Nephron (organoid): ENCODE data around the gene EFNA5.
A peak's percentile ranks its signal among the peaks of the same experiment; 100 is the strongest.

ENCODE experiments used
- H3K27ac Mint-ChIP-seq, 3 experiments: 2 replicates each; pipeline ENCODE4 v1.8.0; 2020; ENCODE audit warnings: mixed read lengths in 3 of 3, mild to moderate bottlenecking in 2 of 3, moderate library complexity in 1 of 3
- H3K27me3 Mint-ChIP-seq: 2 replicates; pipeline ENCODE4 v1.8.0; 2021; ENCODE audit warnings: low read depth, mild to moderate bottlenecking, moderate library complexity, mixed read lengths
- H3K36me3 Mint-ChIP-seq: 2 replicates; pipeline ENCODE4 v1.8.0; 2020; ENCODE audit warnings: low read depth, mixed read lengths
- H3K4me1 Mint-ChIP-seq: 2 replicates; pipeline ENCODE4 v1.8.0; 2020; ENCODE audit warnings: mixed read lengths
- H3K4me3 Mint-ChIP-seq, 3 experiments: 2 replicates each; pipeline ENCODE4 v1.8.0; 2020; ENCODE audit warnings: mild to moderate bottlenecking in 3 of 3, mixed read lengths in 3 of 3, moderate library complexity in 2 of 3
- H3K9me3 Mint-ChIP-seq: 2 replicates; pipeline ENCODE4 v1.8.0; 2020; ENCODE audit warnings: mixed read lengths
- TF ChIP-seq, protein P1 (sequence below), 3 experiments: fragments of 200-600 bp; sonication (generic); IDR thresholded peaks; one replicate each; pipeline ENCODE4 v1.5.0; 2021; ENCODE audit warnings: antibody characterized with exemption in 3 of 3; ENCODE audit not compliant: unreplicated experiment in 3 of 3

The EFNA5 gene

DNA sequence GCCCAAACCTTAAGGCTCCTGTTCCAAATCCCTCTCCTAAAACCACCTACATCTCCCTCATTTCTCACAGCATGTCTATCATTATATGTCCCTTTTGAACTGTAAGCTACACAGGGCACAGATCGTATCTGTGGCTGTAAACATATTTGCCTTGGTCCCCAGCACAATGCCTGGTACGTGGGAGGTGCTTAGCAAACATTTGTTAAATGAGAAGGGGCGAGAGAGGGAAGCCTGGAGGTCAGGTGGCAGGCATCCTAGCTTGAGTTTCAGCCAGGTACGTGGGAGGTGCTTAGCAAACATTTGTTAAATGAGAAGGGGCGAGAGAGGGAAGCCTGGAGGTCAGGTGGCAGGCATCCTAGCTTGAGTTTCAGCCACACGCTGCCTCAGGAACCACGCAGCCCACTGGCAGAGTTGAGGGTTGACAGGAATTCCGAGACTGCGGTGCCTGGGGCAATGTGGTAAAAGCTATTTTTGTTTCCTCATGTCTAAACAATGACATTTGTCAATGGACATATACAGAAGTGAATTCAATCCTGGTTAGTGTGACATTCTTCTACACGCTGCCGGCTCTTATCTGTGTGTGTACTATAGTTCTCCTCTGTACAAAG lies 113.6 kb downstream of the EFNA5 start:
- peak overlapping the region in 2 of 3 experiments; percentile 6 to 78 for H3K27ac Mint-ChIP-seq

DNA sequence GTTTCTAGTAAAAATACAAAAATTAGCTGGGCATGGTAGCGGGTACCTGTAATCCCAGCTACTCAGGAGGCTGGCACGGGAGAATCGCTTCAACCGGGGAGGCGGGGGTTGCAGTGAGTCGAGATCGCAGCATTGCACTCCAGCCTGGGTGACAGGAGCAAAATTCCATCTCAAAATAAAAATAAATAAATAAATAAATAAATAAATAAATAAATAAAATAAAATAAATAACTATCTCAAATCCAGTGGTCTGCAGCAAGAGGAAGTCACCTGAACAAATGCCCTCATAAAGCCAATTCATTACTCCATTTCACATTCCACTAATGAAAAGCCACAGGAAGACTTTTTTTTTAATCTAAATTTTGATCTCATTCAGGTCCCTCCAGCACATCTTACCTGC lies 114.2 kb downstream of the EFNA5 start:
- H3K27ac Mint-ChIP-seq = peak overlapping the region in 1 of 3 experiments; percentile 78
- TF ChIP-seq, protein P1, sequence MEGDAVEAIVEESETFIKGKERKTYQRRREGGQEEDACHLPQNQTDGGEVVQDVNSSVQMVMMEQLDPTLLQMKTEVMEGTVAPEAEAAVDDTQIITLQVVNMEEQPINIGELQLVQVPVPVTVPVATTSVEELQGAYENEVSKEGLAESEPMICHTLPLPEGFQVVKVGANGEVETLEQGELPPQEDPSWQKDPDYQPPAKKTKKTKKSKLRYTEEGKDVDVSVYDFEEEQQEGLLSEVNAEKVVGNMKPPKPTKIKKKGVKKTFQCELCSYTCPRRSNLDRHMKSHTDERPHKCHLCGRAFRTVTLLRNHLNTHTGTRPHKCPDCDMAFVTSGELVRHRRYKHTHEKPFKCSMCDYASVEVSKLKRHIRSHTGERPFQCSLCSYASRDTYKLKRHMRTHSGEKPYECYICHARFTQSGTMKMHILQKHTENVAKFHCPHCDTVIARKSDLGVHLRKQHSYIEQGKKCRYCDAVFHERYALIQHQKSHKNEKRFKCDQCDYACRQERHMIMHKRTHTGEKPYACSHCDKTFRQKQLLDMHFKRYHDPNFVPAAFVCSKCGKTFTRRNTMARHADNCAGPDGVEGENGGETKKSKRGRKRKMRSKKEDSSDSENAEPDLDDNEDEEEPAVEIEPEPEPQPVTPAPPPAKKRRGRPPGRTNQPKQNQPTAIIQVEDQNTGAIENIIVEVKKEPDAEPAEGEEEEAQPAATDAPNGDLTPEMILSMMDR (IDR thresholded peaks at IDR 0.05; ENCODE audit: unreplicated experiment in 3 of 3) = no peak

More for the DNA sequence above, 113.6 kb downstream of the EFNA5 start:
- H3K4me3 Mint-ChIP-seq = peak overlapping the region in 1 of 3 experiments; percentile 28
- H3K9me3 Mint-ChIP-seq = no peaks in the 10 kb centered on the region
- H3K4me1 Mint-ChIP-seq = peaks cover 42% of the 10 kb centered on the region
- H3K27me3 Mint-ChIP-seq = no peaks in the 10 kb centered on the region
- peaks cover 2% of the 10 kb centered on the region for H3K36me3 Mint-ChIP-seq
- TF ChIP-seq, protein P1 (IDR thresholded peaks at IDR 0.05; ENCODE audit: unreplicated experiment in 3 of 3) = no peak

DNA sequence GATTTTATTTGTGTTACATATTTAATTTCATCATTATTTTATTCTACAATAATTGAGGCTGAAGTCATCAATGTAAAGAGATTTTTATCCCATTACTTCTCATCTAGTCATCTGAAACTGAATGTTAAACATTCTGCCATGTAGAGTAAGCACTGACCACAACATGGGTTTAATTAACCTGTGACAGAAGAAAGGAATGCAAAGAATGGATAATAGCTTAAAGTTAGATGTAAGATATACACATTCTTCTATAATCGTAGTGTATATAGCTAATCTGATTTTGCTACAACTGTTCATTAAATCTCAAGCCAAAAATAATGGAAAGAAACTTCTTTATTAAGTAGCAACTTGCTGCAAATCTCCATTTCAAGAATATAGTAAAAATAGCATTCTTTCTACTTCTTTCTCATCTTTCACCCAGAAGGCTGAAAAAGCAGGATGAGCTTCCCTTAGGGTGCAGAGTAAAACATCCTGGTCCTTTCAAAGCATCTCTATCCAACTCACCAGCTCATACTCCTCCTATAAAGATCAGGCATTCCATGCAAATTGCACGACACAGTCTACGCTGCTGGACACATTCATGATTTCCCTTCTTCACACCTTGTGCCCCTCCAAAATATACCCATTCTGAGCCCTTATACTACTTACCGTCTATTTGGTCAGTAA lies 115.2 kb downstream of the EFNA5 start:
- Mint-ChIP-seq H3K27ac (no peak overlapping the region), H3K9me3 (no peaks in the 10 kb centered on the region), H3K36me3 (no peaks in the 10 kb centered on the region), H3K27me3 (no peaks in the 10 kb centered on the region), H3K4me3 (no peak overlapping the region), H3K4me1 (peaks cover 42% of the 10 kb centered on the region)
- TF ChIP-seq, protein P1 (IDR thresholded peaks at IDR 0.05; ENCODE audit: unreplicated experiment in 3 of 3) = no peak

More for the DNA sequence above, 114.2 kb downstream of the EFNA5 start:
- H3K9me3 Mint-ChIP-seq = no peaks in the 10 kb centered on the region
- H3K4me1 Mint-ChIP-seq = peaks cover 42% of the 10 kb centered on the region
- no peaks in the 10 kb centered on the region for H3K27me3 Mint-ChIP-seq
- no peak overlapping the region for H3K4me3 Mint-ChIP-seq
- H3K36me3 Mint-ChIP-seq = no peaks in the 10 kb centered on the region

DNA sequence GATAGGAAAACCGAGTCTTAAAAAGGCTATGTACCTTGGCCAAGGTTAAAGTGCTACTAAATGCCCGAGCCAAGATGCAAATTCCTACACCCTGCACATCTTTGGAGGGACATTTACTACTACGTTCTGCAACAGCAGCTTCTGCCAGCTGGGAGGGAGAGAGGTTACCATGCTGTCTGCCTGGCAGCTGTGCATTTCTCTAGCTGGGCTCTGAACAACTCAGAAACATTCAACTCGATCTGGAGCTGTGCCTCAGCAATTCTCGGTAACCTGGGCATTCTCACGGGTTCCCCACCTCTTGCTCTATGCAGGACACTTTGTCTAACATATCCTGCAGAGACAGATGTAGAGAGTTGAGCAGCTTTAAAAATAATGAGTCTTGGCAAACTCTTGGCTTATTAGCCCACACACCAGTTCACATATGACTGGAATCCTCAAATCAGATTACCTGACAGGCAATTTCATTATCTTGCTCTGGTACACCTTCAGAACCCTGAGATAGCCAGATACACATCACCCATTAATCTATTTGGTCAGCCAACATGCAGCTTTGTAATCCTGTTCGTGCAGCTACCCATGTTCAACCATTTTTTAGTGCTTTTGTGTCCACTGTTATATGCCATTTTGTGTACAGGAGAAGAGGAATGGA lies 115.8 kb downstream of the EFNA5 start:
- Mint-ChIP-seq H3K27ac (no peak overlapping the region), H3K4me3 (no peak overlapping the region), H3K4me1 (peaks cover 41% of the 10 kb centered on the region), H3K27me3 (no peaks in the 10 kb centered on the region), H3K36me3 (no peaks in the 10 kb centered on the region), H3K9me3 (no peaks in the 10 kb centered on the region)
- TF ChIP-seq, protein P1 (IDR thresholded peaks at IDR 0.05; ENCODE audit: unreplicated experiment in 3 of 3) = no peak

DNA sequence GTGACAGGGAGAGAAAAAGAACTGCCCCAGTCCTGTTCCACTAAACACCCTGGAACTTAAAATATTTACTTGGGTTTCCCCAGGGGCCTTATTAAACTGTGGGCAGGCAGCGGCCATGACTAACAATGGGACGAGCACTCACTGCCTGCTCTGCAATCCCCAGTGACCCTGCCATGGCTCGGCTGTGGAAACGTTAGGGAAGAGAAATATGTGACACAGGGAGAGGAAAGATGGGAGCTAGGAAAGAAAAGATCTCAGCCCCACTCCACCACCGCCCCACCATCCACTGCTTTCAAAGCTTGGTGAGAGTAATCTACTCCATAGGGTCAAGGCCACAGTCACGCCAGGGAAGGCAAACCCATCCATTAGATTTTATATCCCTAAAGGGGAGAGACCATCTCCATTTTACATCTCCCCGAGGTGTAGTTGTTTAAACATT lies 117.6 kb downstream of the EFNA5 start:
- Mint-ChIP-seq H3K4me1 (peaks cover 24% of the 10 kb centered on the region), H3K27me3 (no peaks in the 10 kb centered on the region), H3K36me3 (no peaks in the 10 kb centered on the region), H3K27ac (no peak overlapping the region), H3K9me3 (no peaks in the 10 kb centered on the region), H3K4me3 (no peak overlapping the region)
- TF ChIP-seq, protein P1 (IDR thresholded peaks at IDR 0.05; ENCODE audit: unreplicated experiment in 3 of 3) = no peak
